ENCODE measurements around the gene AOC1. TPM values are rescaled to one million over a fixed set of nuclear protein-coding genes. Genes with fewer than 3 reads are reported as not detected.

The AOC1 gene
- total and polyA plus RNA-seq, 4 donors: 0.35 to 1.3 (median 0.70) TPM

DNA sequence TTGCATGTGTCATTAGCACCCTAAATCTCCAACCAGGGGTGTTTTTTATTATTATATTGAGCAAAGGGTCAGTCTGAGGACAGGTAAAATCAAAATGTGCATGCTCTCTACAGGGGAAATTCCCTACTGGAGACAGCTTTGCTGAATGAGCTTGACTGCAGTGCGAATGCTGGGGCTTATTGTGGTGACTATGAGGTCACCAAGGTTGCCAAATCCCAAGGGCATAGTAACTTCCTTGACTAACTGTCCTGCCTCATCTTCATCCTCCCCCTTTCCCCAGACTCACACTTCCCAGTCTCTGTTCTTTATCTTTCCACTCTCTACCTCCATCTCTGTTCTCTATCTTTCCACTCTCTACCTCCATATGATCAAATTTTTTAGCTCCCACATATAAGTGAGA lies 22.9 kb upstream of the AOC1 start:
- Histone ChIP-seq H3K9me3 (ENCODE audit: control insufficient read depth in 4 of 4, insufficient read depth in 3 of 4, low read length in 3 of 4) (peaks cover 0 to 2% (median 0%) of the 10 kb centered on the region in 4 donors), H3K27me3 (ENCODE audit: control insufficient read depth in 3 of 3, insufficient read depth in 3 of 3, low read length in 2 of 3) (no peaks in the 10 kb centered on the region), H3K27ac (ENCODE audit: low read depth in 1 of 2, low read length in 1 of 2) (no peak overlapping the region), H3K9ac (ENCODE audit: insufficient read depth in 1 of 2, low read length in 2 of 2) (no peak overlapping the region), H3K36me3 (ENCODE audit: control insufficient read depth in 4 of 4, insufficient read depth in 4 of 4, low read length in 4 of 4) (no peaks in the 10 kb centered on the region), H3K4me3 (no peak overlapping the region), H3K4me1 (ENCODE audit: control insufficient read depth in 5 of 5, insufficient read depth in 5 of 5, low read length in 5 of 5) (no peaks in the 10 kb centered on the region)
- WGBS, 2 donors: 39 to 69% methylated on average over 1 of the region's 1 CpG
- TF ChIP-seq, protein P1, sequence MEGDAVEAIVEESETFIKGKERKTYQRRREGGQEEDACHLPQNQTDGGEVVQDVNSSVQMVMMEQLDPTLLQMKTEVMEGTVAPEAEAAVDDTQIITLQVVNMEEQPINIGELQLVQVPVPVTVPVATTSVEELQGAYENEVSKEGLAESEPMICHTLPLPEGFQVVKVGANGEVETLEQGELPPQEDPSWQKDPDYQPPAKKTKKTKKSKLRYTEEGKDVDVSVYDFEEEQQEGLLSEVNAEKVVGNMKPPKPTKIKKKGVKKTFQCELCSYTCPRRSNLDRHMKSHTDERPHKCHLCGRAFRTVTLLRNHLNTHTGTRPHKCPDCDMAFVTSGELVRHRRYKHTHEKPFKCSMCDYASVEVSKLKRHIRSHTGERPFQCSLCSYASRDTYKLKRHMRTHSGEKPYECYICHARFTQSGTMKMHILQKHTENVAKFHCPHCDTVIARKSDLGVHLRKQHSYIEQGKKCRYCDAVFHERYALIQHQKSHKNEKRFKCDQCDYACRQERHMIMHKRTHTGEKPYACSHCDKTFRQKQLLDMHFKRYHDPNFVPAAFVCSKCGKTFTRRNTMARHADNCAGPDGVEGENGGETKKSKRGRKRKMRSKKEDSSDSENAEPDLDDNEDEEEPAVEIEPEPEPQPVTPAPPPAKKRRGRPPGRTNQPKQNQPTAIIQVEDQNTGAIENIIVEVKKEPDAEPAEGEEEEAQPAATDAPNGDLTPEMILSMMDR (IDR thresholded peaks at IDR 0.05; ENCODE audit: control extremely low read depth, extremely low read depth): no peak
- ATAC-seq (ENCODE audit: insufficient read depth, low FRiP score) (no peak), DNase-seq (no peak)

DNA sequence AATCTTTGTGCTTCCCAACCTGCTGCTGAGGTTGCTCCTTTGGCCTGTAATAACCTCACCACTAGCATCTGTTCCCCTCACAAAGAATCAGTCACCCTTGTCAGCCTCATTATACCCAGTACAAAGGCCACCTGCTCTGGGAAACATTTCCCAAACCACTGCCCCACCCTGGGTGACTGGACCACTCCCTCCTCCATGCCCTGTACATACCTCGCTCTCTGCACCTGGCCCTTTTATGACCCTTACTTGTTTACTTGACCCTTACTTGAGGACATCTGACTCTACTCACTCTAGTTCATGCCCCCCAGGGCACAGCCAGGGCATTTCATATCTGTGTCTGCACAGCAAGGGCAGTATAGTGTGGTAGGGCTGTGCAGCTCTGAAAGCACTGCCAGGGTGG lies 21.4 kb upstream of the AOC1 start:
- H3K36me3 ChIP-seq (ENCODE audit: control insufficient read depth in 4 of 4, insufficient read depth in 4 of 4, low read length in 4 of 4): no peaks in the 10 kb centered on the region

DNA sequence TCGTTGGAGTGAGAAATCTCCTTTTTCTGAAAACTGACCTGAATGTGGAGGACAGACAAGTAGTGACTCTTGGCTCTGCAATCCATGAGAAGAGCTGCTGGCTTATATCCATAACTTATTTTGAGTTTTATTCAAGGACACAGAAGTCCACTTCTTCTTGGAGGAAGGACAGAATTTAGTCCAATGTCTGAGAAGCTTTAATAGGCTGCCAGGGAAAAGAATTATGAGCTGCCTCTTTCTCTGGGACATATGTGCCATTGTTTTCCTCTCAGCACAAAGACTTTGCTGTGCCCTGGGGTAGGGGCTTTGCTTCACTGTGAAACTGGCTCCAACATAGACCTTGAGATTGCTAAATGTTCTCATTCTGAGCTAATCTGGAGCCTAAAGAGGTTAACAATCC lies 20.5 kb upstream of the AOC1 start:
- WGBS, 2 donors: 67 to 97% methylated on average over 1 of the region's 1 CpG

More for the DNA sequence above, 21.4 kb upstream of the AOC1 start:
- no peak overlapping the region for H3K4me3 ChIP-seq
- TF ChIP-seq, protein P1 (IDR thresholded peaks at IDR 0.05; ENCODE audit: control extremely low read depth, extremely low read depth): no peak
- WGBS, 2 donors: 66 to 81% methylated on average over 1 of the region's 1 CpG
- no peaks in the 10 kb centered on the region for H3K4me1 ChIP-seq (ENCODE audit: control insufficient read depth in 5 of 5, insufficient read depth in 5 of 5, low read length in 5 of 5)
- no peak overlapping the region for H3K27ac ChIP-seq (ENCODE audit: low read depth in 1 of 2, low read length in 1 of 2)
- H3K27me3 ChIP-seq (ENCODE audit: control insufficient read depth in 3 of 3, insufficient read depth in 3 of 3, low read length in 2 of 3): no peaks in the 10 kb centered on the region
- ATAC-seq (ENCODE audit: insufficient read depth, low FRiP score): no peak
- no peak for DNase-seq
- H3K9me3 ChIP-seq (ENCODE audit: control insufficient read depth in 4 of 4, insufficient read depth in 3 of 4, low read length in 3 of 4): peaks cover 0 to 2% (median 0%) of the 10 kb centered on the region in 4 donors
- no peak overlapping the region for H3K9ac ChIP-seq (ENCODE audit: insufficient read depth in 1 of 2, low read length in 2 of 2)

More for the DNA sequence above, 20.5 kb upstream of the AOC1 start:
- Histone ChIP-seq H3K27me3 (ENCODE audit: control insufficient read depth in 3 of 3, insufficient read depth in 3 of 3, low read length in 2 of 3) (no peaks in the 10 kb centered on the region), H3K4me3 (no peak overlapping the region), H3K36me3 (ENCODE audit: control insufficient read depth in 4 of 4, insufficient read depth in 4 of 4, low read length in 4 of 4) (no peaks in the 10 kb centered on the region), H3K4me1 (ENCODE audit: control insufficient read depth in 5 of 5, insufficient read depth in 5 of 5, low read length in 5 of 5) (no peaks in the 10 kb centered on the region), H3K27ac (ENCODE audit: low read depth in 1 of 2, low read length in 1 of 2) (no peak overlapping the region), H3K9me3 (ENCODE audit: control insufficient read depth in 4 of 4, insufficient read depth in 3 of 4, low read length in 3 of 4) (peaks cover 0 to 4% (median 0%) of the 10 kb centered on the region in 4 donors), H3K9ac (ENCODE audit: insufficient read depth in 1 of 2, low read length in 2 of 2) (no peak overlapping the region)
- DNase-seq (peak in 2 of 3 donors; percentile 40 to 43), ATAC-seq (ENCODE audit: insufficient read depth, low FRiP score) (no peak)
- TF ChIP-seq, protein P1 (IDR thresholded peaks at IDR 0.05; ENCODE audit: control extremely low read depth, extremely low read depth): no peak

Data from lung (tissue), 12 donors.